Measurements from ENCODE around the gene LACTB. TPM values are rescaled to one million over a fixed set of nuclear protein-coding genes. Genes with fewer than 3 reads are reported as not detected.

The LACTB gene
- total and polyA plus RNA-seq, 12 donors = 11.6 to 32.2 (median 24.3) TPM

- intact Hi-C loops (cut with DNase I) = loop anchor here in 8 of 10 donors (2.0 to 10.0 kb wide), 6 partner anchors 42 to 308 kb away; no protein-coding TSS in a partner anchor
- WGBS, 2 donors = 94 to 95% methylated on average over 9 of the region's 9 CpGs
- no peak for TF ChIP-seq CTCF (IDR thresholded peaks at IDR 0.05)
- no peaks in the 10 kb centered on the region for H3K36me3 ChIP-seq
- no peak overlapping the region for H3K27ac ChIP-seq
- H3K4me1 ChIP-seq = peaks cover 8 to 46% (median 33%) of the 10 kb centered on the region in 9 donors
- no peaks in the 10 kb centered on the region for H3K9me3 ChIP-seq
- no peak for DNase-seq
- no peak overlapping the region for H3K4me3 ChIP-seq
- no peak for ATAC-seq
- H3K27me3 ChIP-seq = no peaks in the 10 kb centered on the region
Measured at GRCh38 chr15:63090472-63090871, 31.2 kb upstream of the LACTB start.

- peaks cover 8 to 46% (median 33%) of the 10 kb centered on the region in 9 donors for H3K4me1 ChIP-seq
- intact Hi-C loops (cut with DNase I) = loop anchor here in 8 of 10 donors (2.0 to 10.0 kb wide), 6 partner anchors 42 to 309 kb away; no protein-coding TSS in a partner anchor
Measured at GRCh38 chr15:63090887-63091286, 30.8 kb upstream of the LACTB start.

GRCh38 chr15:63091679-63092446 is 29.8 kb upstream of the LACTB start:
- 72 to 74% methylated on average over 4 of the region's 4 CpGs for WGBS, 2 donors
- ATAC-seq (no peak), DNase-seq (no peak)
- no peaks in the 10 kb centered on the region for H3K9me3 ChIP-seq
- no peak overlapping the region for H3K27ac ChIP-seq
- intact Hi-C loops (cut with DNase I) = loop anchor here in 9 of 10 donors (2.0 to 10.0 kb wide), 9 partner anchors 43 to 310 kb away; no protein-coding TSS in a partner anchor
- no peak for TF ChIP-seq CTCF (IDR thresholded peaks at IDR 0.05)
- no peaks in the 10 kb centered on the region for H3K27me3 ChIP-seq
- no peak overlapping the region for H3K4me3 ChIP-seq
- H3K4me1 ChIP-seq = peaks cover 8 to 36% (median 27%) of the 10 kb centered on the region in 9 donors
- H3K36me3 ChIP-seq = no peaks in the 10 kb centered on the region

More at GRCh38 chr15:63090887-63091286, 30.8 kb upstream of the LACTB start:
- TF ChIP-seq CTCF (IDR thresholded peaks at IDR 0.05) = no peak
- DNase-seq = no peak
- Histone ChIP-seq H3K4me3 (no peak overlapping the region), H3K27ac (no peak overlapping the region), H3K27me3 (no peaks in the 10 kb centered on the region), H3K36me3 (no peaks in the 10 kb centered on the region), H3K9me3 (no peaks in the 10 kb centered on the region)
- WGBS, 2 donors = 96% methylated on average over 10 of the region's 10 CpGs
- ATAC-seq = no peak

GRCh38 chr15:63093486-63094205 is 28.0 kb upstream of the LACTB start:
- intact Hi-C loops (cut with DNase I) = loop anchor here (1.0 to 10.0 kb wide), 10 partner anchors 45 to 311 kb away; no protein-coding TSS in a partner anchor
- peak overlapping the region in 4 of 10 donors; percentile 28 to 66 (median 39) for H3K27ac ChIP-seq
- WGBS, 2 donors = 20 to 22% methylated on average over 6 of the region's 6 CpGs

More at GRCh38 chr15:63093486-63094205, 28.0 kb upstream of the LACTB start:
- Histone ChIP-seq H3K36me3 (no peaks in the 10 kb centered on the region), H3K9me3 (no peaks in the 10 kb centered on the region), H3K4me1 (peaks cover 8 to 30% (median 21%) of the 10 kb centered on the region in 9 donors), H3K27me3 (no peaks in the 10 kb centered on the region), H3K4me3 (no peak overlapping the region)
- TF ChIP-seq CTCF (IDR thresholded peaks at IDR 0.05) = peak; percentile 82 to 97 (median 90)
- ATAC-seq (peak; percentile 85 to 96 (median 92)), DNase-seq (peak; percentile 72 to 86)
